Ishikawa (cell line): ENCODE data around the gene NPIPA1.

Experiments used
- CEBPB ChIP-seq: IDR thresholded peaks from 2 replicates; pipeline ENCODE4 v1.6.1; 2012
- RAD21 ChIP-seq: IDR thresholded peaks from 2 replicates; pipeline ENCODE4 v1.6.1; 2012; ENCODE audit warnings: low read depth

- TF ChIP-seq CEBPB (no peak), RAD21 (no peak)
Observed at GRCh38 chr16:14958323-14958600, 21.0 kb downstream of the NPIPA1 start.
